ENCODE data around the gene GULP1.

The GULP1 gene, protein sequence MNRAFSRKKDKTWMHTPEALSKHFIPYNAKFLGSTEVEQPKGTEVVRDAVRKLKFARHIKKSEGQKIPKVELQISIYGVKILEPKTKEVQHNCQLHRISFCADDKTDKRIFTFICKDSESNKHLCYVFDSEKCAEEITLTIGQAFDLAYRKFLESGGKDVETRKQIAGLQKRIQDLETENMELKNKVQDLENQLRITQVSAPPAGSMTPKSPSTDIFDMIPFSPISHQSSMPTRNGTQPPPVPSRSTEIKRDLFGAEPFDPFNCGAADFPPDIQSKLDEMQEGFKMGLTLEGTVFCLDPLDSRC

DNA sequence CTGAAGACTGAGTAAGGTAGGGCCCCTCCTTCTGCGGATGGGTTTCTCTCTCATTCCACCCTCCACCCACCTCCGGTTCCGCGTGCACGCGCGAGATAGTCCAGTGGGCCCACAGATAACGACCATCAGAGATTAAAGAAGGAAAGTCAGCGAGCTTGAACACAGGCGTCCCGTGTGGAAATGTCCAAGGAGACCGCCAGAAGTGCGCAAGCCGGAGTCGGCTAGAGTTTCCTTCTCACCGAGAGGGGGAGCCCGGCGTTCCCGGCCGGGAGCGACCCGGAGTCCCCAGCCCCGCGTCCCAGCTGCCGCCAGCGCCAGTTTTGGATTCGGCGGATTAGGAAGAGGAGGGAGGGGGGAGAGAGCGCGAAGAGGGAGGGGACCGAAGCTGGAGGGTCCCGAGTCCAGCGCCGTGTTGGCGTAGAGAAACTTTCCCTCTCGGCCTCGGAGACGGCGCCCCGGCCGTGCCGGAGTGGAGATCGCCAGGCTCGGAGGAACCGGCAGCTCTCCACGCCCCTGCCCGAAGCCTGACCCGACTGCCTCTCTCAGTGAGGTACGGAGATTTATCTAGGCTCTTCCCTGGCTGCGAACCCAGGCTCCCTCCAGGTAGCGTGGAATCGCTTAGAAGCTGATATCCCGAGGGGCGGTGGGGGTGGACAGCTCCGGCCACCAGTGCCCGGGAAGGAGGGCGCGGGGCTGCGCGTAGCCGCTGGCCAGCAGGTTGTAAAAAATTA lies at the start of gene GULP1:
Gene GULP1, plus strand, starts transcription at position 258 of the 731 bp plus-strand sequence. CDS start 185,829 bp downstream, outside the sequence.
- DNase-seq (ENCODE audit: insufficient read length, low spot score) (no peak), FAIRE-seq (no peak)
- TF ChIP-seq, protein P1, sequence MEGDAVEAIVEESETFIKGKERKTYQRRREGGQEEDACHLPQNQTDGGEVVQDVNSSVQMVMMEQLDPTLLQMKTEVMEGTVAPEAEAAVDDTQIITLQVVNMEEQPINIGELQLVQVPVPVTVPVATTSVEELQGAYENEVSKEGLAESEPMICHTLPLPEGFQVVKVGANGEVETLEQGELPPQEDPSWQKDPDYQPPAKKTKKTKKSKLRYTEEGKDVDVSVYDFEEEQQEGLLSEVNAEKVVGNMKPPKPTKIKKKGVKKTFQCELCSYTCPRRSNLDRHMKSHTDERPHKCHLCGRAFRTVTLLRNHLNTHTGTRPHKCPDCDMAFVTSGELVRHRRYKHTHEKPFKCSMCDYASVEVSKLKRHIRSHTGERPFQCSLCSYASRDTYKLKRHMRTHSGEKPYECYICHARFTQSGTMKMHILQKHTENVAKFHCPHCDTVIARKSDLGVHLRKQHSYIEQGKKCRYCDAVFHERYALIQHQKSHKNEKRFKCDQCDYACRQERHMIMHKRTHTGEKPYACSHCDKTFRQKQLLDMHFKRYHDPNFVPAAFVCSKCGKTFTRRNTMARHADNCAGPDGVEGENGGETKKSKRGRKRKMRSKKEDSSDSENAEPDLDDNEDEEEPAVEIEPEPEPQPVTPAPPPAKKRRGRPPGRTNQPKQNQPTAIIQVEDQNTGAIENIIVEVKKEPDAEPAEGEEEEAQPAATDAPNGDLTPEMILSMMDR (IDR thresholded peaks at IDR 0.05; ENCODE audit: insufficient read depth, missing control alignments), result peak; percentile 48

DNA sequence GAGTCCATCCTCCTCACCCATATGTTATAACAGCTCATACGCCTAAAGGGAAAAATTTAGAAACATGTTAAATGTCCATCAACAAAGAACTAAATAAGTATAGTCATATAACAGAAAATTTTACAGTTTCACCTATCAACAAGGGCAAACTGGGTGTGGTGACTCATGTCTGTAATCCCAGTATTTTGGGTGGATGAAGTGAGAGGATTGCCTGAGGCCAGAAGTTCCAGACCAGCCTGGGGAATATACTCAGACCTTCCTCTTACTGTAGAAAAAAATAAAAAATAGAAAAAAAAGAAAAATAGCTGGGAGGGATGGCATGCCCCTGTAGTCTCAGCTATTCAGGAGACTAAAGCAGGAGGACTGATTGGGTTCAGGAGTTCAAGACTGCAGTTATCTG lies 48.3 kb upstream of the GULP1 start:
- FAIRE-seq (no peak), DNase-seq (ENCODE audit: insufficient read length, low spot score) (no peak)
- TF ChIP-seq, protein P1 (IDR thresholded peaks at IDR 0.05; ENCODE audit: insufficient read depth, missing control alignments), result no peak

DNA sequence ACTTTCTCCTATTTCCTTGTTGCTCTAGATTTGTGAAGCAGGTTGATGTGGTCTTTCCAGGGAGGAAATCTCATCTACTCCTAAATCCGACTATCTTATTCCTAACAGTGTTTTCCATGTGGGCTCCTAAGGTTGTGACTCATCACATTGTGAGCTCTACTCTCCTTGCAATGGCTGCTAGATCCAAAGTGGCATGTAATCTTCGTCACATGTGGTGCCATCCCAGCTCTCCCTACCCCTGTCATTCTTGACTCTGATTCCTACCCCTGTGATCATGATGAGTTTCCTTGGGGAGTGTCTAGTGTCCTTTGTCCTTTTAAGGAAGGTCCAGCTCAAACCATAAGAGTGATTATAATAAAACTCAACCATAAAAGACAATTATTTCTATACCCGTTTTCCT lies 47.3 kb upstream of the GULP1 start:
- DNase-seq (ENCODE audit: insufficient read length, low spot score) (no peak), FAIRE-seq (no peak)
- TF ChIP-seq, protein P1 (IDR thresholded peaks at IDR 0.05; ENCODE audit: insufficient read depth, missing control alignments), result no peak

DNA sequence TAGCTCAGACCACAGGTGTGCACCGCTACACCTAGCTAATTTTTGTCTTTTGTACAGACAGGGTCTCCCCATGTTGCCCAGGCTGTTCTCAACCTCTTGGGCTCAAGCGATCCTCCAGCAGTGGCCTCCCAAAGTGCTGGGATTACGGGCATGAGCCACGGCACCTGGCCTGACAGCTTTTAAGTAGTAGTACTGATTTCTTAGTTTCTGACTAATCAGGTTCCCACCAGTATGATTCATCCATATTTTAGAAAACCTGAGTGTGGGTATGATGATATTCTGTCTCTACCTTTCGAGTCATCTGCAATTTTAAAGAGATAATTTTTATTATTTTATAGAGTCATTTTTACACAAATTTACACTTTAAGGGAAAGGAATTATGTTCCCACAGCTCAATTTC lies 46.4 kb upstream of the GULP1 start:
- TF ChIP-seq, protein P1 (IDR thresholded peaks at IDR 0.05; ENCODE audit: insufficient read depth, missing control alignments), result no peak
- FAIRE-seq, result no peak
- DNase-seq (ENCODE audit: insufficient read length, low spot score), result no peak

DNA sequence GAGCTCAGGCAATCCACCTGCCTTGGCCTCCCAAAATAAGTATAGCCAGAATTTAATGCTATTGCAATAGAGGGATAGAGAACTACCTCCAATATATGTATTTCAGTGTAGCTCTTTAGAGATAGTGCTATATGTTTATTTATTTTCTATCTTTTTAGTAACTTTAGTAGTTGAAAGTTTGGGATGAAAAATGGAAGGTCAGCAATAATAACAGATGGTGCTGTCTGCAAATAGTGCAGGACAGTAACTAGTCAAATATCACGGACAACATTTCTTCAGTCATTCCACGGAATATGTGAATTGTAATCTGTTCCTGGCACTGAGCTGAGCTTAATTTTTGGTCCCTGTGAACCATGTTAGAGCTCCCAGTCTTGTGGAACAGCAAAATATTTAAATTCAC lies 43.2 kb upstream of the GULP1 start:
- DNase-seq (ENCODE audit: insufficient read length, low spot score) (no peak), FAIRE-seq (no peak)
- TF ChIP-seq, protein P1 (IDR thresholded peaks at IDR 0.05; ENCODE audit: insufficient read depth, missing control alignments), result no peak

DNA sequence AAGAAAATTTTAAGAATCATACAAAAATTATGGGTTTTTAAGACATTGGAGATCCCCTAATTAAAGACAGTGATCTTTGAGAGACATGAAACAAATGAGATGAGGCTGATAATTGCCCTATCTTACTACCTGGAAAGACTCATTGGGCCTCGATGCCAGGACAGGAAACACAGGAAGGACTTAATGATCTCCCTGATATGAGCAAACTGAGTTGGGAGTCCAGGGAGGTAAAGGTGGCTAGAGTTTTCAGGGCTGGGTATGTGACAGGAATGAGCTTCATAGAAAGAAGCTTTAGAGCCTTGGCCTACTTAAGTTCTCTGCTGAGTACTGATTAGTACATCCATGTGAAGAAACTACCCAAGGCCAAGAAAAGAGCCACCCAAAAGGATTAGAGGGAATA lies 40.6 kb upstream of the GULP1 start:
- TF ChIP-seq, protein P1 (IDR thresholded peaks at IDR 0.05; ENCODE audit: insufficient read depth, missing control alignments), result no peak
- no peak for DNase-seq (ENCODE audit: insufficient read length, low spot score)
- FAIRE-seq, result no peak

DNA sequence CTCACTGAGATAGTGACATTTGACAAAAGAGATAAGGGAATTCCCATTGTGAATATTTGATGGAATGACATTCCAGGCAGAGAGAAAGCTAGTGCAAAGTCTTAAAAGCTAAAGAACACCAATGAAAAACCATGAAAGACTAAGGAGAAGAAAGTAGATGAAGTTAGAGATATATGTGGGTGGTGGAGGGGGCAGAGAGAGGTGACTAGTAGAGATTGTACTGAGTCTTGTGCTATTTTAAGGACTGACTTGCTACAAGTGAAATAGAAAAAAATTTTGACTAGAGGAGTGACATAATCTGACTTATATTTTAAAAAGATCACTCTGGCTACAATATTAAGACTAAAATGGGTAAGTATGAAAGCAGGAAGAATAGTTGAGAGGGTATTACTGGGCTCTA lies 35.3 kb upstream of the GULP1 start:
- FAIRE-seq, result no peak
- TF ChIP-seq, protein P1 (IDR thresholded peaks at IDR 0.05; ENCODE audit: insufficient read depth, missing control alignments), result no peak
- no peak for DNase-seq (ENCODE audit: insufficient read length, low spot score)

All from D721Med (cell line).